GM12892 (cell line): ENCODE measurements around the gene PDE8B.

Experiments used
- DNase-seq: peaks from one replicate; pipeline ENCODE4 v3.0.0; 2011; ENCODE audit not compliant: insufficient read length
- FAIRE-seq: peaks from 2 replicates; lab custom pipeline; 2011; peaks lifted over from hg19 to GRCh38; lab: Jason Lieb, UNC
- POLR2A ChIP-seq: IDR thresholded peaks from 2 replicates; pipeline ENCODE4 v1.6.1; 2011; ENCODE audit warnings: low read depth, low read length, control low read depth
- POLR2AphosphoS5 ChIP-seq: IDR thresholded peaks from 2 replicates; pipeline ENCODE4 v1.6.1; 2011; ENCODE audit warnings: low read depth, low read length, control low read depth
- TAF1 ChIP-seq: IDR thresholded peaks from 2 replicates; pipeline ENCODE4 v1.6.1; 2011; ENCODE audit warnings: low read depth, mild to moderate bottlenecking, control low read depth, low read length, borderline replicate concordance

Gene PDE8B

DNA sequence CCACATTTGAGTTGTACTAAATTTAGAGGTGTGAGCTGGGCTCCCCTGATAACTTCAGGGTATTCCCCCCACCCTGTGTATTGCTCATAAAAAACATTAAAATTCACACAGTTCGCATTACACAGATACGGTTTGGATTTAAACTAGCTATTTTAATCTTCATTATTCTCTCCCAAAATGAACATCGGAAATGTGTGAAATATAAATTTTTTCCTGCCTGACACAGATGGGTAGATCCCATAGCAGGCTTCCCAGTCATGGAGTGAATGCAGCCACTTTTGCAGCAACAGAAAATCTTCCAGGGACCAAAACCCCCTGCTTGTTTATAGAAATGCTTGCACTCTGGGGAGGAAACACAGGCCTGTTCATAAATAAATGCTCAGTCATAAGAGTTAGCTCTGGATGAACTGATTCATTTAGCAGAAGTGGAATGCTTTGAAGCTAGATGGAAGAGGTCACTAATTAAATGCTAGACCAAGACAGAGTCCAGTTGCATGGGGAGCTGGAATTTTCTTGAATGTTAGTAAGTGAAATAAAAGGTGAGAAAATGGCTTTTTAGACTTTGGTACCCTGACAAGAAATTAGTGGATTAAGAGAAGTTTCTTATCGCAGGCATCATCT lies 115.6 kb downstream of the PDE8B start:
- TF ChIP-seq POLR2A (no peak), TAF1 (no peak), POLR2AphosphoS5 (no peak)
- FAIRE-seq = no peak
- DNase-seq = no peak

DNA sequence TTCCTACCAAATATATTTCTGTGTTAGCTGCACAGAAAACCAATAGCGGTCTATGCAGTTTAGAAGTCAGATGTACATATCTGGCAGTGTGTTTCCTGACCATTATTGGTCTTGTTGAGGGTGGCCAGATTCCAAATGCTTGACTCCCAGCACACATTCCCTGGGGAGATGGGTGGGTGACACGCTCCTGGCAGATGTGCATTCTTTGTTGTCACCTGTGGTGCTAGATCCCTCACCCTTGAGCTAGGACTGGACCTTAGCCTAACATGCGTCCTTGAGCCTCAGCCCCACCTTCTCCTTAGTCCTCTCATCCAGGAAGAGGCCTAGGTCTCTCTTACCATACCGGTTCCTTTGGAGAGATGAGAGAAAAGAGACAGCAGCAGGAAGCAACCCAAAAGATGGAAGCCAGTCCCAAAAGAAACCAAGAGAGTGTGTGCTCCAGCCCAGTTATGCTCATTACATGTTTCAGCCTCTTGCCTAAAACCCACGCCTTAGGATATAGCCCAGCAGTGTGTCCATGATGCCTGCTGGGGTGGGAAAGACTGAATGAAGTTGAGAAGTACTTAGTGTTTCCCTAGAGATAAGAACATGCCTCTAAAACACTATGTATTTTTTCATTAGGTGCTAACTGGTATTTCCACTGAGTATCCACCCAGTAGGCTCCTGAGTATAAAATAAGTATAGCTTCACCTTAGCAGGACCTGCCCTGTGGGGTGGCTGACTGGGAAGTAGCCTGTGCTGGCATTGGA lies 116.7 kb downstream of the PDE8B start:
- DNase-seq (no peak), FAIRE-seq (no peak)
- TF ChIP-seq POLR2A = no peak
- TF ChIP-seq TAF1 = no peak
- no peak for TF ChIP-seq POLR2AphosphoS5

DNA sequence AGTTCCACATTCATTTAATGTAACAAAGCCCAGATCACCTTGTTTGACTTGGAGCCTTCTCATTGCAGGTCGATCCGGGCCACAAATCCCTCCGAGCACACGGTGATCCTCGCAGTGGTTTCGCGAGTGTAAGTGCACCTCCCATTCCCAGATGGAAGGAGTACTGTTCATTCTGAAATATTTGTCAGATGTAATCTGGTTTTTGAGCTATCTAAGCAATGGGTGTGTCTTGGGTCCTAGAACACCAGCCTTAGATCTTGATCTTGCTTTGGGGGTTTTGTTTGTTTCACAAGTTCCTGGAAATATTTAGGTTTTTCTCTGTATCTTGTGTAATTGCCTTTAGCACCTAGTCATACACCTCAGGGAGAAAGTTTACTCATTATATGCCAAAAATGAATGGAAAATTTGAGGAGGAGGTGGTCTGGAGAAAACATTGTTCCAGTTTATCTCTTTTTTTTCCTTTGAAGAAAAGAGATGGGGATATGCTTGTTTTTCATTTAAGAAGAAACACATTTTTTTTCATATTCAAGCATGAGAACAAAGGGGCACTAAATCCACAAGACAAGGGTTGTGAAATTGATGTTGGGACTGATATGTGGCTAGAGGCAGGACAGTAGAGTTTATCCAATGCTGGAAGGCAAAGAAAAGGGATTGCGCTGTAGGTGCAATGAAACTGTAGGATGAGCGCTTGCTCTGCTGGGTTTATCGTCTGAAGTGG lies 118.6 kb downstream of the PDE8B start:
- no peak for DNase-seq
- no peak for TF ChIP-seq TAF1
- TF ChIP-seq POLR2A = no peak
- no peak for TF ChIP-seq POLR2AphosphoS5
- FAIRE-seq = no peak

DNA sequence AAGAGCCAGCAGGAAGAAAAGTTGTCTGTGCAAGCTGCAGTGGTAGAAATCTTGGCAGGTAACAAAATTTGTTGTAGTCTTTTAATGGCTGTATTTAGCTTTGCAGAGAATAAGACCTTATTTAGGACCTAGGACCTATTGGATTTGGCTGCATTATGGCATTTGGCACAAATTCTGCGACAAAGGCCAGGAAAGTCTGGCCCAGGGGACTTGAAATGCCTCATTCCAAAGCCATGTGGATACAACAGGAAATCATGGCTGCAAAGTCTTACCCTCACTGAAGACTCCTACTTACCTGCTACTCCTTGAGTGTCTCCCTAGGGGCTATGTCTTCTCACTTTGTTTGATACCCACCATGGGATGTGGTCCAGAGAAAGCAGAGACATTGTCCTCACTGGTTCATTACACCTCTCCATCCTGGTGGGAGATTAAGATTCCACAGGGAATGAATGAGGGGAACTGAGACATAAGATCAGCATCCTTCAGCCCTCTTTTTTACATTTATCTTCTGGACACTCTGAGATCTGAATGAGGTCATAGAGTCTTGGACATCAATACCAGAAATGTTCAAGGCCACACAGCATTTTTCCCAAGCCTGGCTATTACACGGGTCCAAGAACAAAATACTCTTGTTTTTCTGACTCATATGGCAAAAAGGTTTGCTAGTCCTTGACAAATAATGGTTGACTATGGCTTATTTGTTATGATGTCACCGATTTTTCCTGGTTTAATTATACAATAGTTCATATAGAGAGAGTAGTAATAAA lies 119.4 kb downstream of the PDE8B start:
- DNase-seq (no peak), FAIRE-seq (no peak)
- no peak for TF ChIP-seq TAF1
- TF ChIP-seq POLR2A = no peak
- TF ChIP-seq POLR2AphosphoS5 = no peak

DNA sequence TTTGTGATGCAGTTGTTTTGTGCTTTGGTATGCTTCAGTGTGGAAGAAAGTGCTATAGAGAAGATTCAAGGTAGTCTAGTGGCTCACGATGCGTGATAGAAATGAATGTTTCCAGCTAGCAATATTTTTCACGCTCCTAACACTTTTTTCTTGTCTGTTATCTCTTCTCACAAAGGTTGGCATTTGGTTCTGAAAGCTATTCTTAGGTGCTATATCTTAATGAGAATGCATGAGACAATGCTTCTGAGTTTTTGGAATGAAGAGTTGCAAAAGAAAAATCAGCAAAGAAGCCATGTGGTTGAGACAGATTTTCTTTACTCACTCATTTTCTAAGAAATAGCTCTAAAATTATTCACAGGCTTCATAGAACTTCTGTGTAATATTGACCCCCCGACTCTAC lies 122.6 kb downstream of the PDE8B start:
- TF ChIP-seq POLR2AphosphoS5 = no peak
- TF ChIP-seq POLR2A = no peak
- TF ChIP-seq TAF1 = no peak
- FAIRE-seq = no peak
- no peak for DNase-seq

DNA sequence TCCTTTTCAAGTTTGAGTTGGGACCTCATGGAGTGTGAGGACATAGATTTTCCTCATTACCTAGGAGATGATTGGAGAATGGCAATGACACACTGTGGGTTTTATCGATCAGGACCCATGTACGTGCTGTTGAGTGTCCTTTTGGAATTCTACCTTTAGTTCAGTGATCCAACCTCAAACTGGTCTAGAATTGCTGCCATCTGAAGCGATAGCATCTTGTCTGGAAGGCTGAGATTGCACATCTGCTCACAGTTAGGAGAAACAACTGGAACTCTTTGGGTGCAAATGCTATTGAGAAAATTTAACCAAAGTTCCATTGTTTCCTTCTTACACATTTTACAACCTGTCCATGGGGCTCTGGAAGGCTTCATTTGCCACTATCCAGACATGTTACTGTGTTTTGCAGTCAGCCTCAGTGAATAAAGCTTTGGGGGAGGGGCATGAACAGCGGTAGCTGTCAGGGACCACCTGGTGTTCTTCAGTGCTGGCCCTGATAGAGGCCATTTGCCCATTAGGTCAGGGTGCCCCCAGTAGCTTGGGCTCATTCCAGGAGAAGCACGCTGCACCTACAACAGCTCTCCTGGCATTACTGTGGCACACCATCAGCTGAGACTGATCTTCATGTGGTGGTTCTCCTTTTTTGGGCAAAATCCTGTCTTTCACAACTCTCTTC lies 123.1 kb downstream of the PDE8B start:
- TF ChIP-seq POLR2A (no peak), POLR2AphosphoS5 (no peak), TAF1 (no peak)
- DNase-seq (no peak), FAIRE-seq (no peak)

DNA sequence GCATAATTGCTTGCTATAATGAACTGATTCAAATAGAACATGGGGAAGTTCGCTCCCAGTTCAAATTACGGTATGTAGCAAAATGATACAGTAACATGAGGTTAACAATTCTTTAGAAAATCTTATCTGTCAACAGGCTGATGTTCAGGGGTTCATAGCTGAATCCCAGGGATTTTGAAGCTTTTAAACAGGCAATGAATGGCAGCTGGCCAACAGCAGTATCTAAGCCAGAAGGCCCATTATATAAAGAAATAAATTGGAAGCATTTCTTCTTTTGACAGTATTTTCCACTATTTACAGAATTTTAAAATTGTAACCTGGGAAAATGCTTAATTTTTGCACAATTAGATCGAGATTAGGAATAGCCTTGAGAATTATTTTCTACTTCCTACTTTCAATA lies 126.8 kb downstream of the PDE8B start:
- FAIRE-seq (no peak), DNase-seq (no peak)
- no peak for TF ChIP-seq POLR2AphosphoS5
- no peak for TF ChIP-seq TAF1
- no peak for TF ChIP-seq POLR2A

DNA sequence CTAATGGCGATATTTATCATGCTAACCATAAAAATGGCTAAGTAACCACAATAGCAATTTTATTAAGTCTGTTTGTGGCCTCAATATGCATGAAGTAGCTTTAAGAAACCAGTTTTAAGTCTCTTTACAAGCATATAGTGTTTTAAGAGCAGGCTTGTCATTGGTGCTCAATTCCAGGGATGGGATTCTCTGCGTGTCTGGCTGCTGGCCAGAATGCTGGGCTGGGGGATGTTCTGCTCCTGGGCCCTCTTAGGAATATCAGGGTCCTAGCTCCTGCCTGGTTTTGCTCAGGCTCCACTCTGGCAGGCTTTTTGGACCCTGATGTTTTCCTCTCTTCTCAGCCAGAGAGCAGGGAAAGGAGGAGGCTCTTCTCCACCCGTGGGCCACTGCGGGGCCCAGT lies 127.2 kb downstream of the PDE8B start:
- TF ChIP-seq POLR2A (no peak), TAF1 (no peak), POLR2AphosphoS5 (no peak)
- FAIRE-seq (no peak), DNase-seq (no peak)

DNA sequence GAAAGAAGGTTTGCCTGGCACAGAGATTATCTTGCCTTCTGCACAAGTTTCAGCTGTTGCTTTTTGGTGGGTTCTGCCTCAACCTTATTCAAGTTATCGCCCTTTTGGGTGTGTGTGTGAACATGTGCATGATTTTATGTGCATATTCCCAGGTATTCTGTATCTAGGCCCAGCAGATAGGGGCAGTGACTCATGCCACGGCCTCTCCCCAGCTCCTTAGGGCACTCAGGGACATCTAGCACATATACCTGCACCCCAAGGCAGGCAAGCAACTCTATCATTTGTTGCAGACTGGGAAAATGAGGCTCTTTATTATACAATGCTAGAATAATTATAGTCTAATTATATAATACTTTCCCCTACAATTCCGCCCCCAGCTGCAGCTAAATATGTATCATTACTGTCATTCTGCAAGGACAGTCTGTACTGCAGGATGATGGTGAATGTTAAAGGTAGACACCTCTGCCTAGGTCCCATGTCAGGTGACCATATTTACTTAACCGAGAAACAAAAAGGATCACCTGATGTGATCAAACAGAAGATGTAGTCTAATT lies 128.9 kb downstream of the PDE8B start:
- TF ChIP-seq POLR2AphosphoS5 (no peak), POLR2A (no peak), TAF1 (no peak)
- FAIRE-seq (no peak), DNase-seq (no peak)

DNA sequence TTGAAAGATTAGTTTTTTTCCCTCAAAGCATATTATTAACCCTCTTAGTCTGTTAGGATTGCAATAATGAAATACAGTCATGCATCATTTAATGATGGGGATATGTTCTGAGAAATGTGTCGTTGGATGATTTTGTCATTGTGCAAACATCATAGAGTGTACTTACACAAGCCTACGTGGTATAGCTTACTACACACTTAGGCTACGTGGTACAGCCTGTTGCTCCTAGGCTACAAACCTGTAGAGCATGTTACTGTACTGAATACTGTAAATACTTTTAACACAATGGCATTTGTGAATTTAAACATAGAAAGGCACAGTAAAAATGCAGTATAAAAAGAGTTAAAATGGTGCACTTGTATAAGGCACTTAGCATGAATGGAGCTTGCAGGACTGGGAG lies 132.7 kb downstream of the PDE8B start:
- no peak for TF ChIP-seq POLR2A
- TF ChIP-seq TAF1 = no peak
- DNase-seq = no peak

More for the DNA sequence above, 132.7 kb downstream of the PDE8B start:
- no peak for FAIRE-seq
